ENCODE results near the gene NUDT16.

DNA sequence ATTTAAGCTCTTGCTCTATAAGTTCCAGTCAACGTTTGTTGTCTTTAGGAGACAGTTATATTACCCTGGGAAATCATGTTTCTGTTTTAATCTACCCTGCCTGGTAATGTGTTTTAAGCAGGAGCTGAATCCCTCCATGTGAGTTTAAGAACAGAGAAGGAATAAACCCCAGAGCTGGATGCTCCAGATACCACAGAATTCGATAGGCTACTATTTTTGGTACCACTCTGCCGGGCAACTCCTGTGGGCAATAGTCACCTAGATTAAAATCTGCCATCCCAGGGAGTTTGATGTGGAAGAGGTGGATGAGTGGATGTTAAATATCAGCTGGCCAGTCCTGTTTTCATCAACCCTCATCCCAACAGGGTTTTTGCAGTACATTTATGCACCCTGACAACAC lies 20.4 kb downstream of the NUDT16 start:
- TF ChIP-seq, protein P1, sequence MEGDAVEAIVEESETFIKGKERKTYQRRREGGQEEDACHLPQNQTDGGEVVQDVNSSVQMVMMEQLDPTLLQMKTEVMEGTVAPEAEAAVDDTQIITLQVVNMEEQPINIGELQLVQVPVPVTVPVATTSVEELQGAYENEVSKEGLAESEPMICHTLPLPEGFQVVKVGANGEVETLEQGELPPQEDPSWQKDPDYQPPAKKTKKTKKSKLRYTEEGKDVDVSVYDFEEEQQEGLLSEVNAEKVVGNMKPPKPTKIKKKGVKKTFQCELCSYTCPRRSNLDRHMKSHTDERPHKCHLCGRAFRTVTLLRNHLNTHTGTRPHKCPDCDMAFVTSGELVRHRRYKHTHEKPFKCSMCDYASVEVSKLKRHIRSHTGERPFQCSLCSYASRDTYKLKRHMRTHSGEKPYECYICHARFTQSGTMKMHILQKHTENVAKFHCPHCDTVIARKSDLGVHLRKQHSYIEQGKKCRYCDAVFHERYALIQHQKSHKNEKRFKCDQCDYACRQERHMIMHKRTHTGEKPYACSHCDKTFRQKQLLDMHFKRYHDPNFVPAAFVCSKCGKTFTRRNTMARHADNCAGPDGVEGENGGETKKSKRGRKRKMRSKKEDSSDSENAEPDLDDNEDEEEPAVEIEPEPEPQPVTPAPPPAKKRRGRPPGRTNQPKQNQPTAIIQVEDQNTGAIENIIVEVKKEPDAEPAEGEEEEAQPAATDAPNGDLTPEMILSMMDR (conservative IDR thresholded peaks at IDR 0.05): no peak
- TF ChIP-seq EZH2 (IDR thresholded peaks at IDR 0.05; ENCODE audit: low read depth): no peak

All from PC-9 (cell line).